ENCODE measurements around the gene HIP1R. TPM values are rescaled to one million over a fixed set of nuclear protein-coding genes. Genes with fewer than 3 reads are reported as not detected.

The HIP1R gene
- total and polyA plus RNA-seq, 2 of the 13 experiments (the other 11 are each of a cell fraction or from before 2014, with no cell fraction given), result 18.4 to 25.5 TPM

- no peak for ATAC-seq
- BruUV-seq (replicated peaks), result no TSS peak
- intact Hi-C loops (cut with micrococcal nuclease; ENCODE audit: unreplicated experiment), result no loop called here
- peaks cover 0 to 11% of the 10 kb centered on the region in 2 experiments; a peak in 2 of 5 replicates for H3K27me3 ChIP-seq (ENCODE audit: control insufficient read depth in 1 of 2, insufficient read depth in 2 of 2, low read length in 2 of 2)
- H2AFZ ChIP-seq (ENCODE audit: low read length), result no peak overlapping the region
- DNase-seq (ENCODE audit: low spot score), result no peak
- H3K4me1 ChIP-seq (ENCODE audit: insufficient read depth, low read length), result peaks cover 36% of the 10 kb centered on the region
- no peaks in the 10 kb centered on the region for H3K79me2 ChIP-seq (ENCODE audit: insufficient read depth, low read length)
- TF ChIP-seq ZHX1 (CRISPR knock-in tag; IDR thresholded peaks at IDR 0.05; ENCODE audit: low read depth) (no peak), CAMTA2 (CRISPR knock-in tag; IDR thresholded peaks at IDR 0.05; ENCODE audit: borderline replicate concordance) (no peak), TEAD2 (CRISPR knock-in tag; IDR thresholded peaks at IDR 0.05) (no peak), CSRNP2 (CRISPR knock-in tag; conservative IDR thresholded peaks at IDR 0.05; ENCODE audit: low read depth) (no peak), ZNF619 (CRISPR knock-in tag; IDR thresholded peaks at IDR 0.05) (no peak), TBP (CRISPR knock-in tag; IDR thresholded peaks at IDR 0.05) (no peak), HMGA1 (CRISPR knock-in tag; conservative IDR thresholded peaks at IDR 0.05) (no peak)
- FAIRE-seq, result no peak
- no peaks in the 10 kb centered on the region for H3K36me3 ChIP-seq (replicated peaks in 1 of 2; ENCODE audit: control insufficient read depth in 1 of 2, insufficient read depth in 2 of 2, low read length in 2 of 2)
- H3K9ac ChIP-seq (ENCODE audit: insufficient read depth, low read depth, low read length), result no peak overlapping the region
- H3K4me2 ChIP-seq (ENCODE audit: low read depth, low read length), result no peak overlapping the region
- 14% methylated on average over 10 of the region's 10 CpGs for WGBS (ENCODE audit: low lambda C conversion rate)
- ChIA-PET POLR2A (no interaction called here), CTCF (ENCODE audit: low intra/inter-chr PET ratio, low total read pairs) (no interaction called here)
- no peaks in the 10 kb centered on the region for H4K20me1 ChIP-seq (ENCODE audit: insufficient read depth, low read length)
- in situ Hi-C loops (cut with HindIII; ENCODE audit: extremely low pct_ligation_motif_present, low pct_unique_long_range_greater_than_20kb), result no loop called here
- H3K27ac ChIP-seq (ENCODE audit: extremely low read length, insufficient read depth, low read length), result no peak overlapping the region
- H3K4me3 ChIP-seq (replicated peaks in 1 of 3; ENCODE audit: insufficient read depth in 1 of 3, low read depth in 2 of 3, low read length in 3 of 3), result no peak overlapping the region
- H3K9me3 ChIP-seq (ENCODE audit: low read length), result no peaks in the 10 kb centered on the region
Observed at GRCh38 chr12:122819209-122819785, 16.0 kb upstream of the HIP1R start.

Data from HepG2 (cell line).